Endothelial cell of umbilical vein (primary cell): ENCODE results near the gene IGF2BP2. TPM values are rescaled to one million over a fixed set of nuclear protein-coding genes. Genes with fewer than 3 reads are reported as not detected.

Source experiments
- BruUV-seq: library from RNA; stranded (reverse); fragments of 400-500 nt; replicated peaks from 2 replicates; lab custom pipeline; 2021; lab: Mats Ljungman, UMichigan
- CTCF ChIA-PET: fragments of 300-600, 350-600 bp; sonication (Branson Sonifier 250); formaldehyde crosslinking; loops from one replicate; lab custom pipeline; 2021; ENCODE audit warnings: antibody characterized with exemption, inconsistent platforms; lab: Charles Lee
- POLR2A ChIA-PET: fragments of 300-600, 350-600 bp; sonication (Branson Sonifier 250); formaldehyde crosslinking; loops from one replicate; lab custom pipeline; 2021; ENCODE audit warnings: antibody characterized with exemption, inconsistent platforms; lab: Charles Lee
- DNase-seq: peaks from one replicate; pipeline ENCODE4 v3.0.0-alpha.2; 2011; ENCODE audit warnings: low read depth, low spot score
- FAIRE-seq: peaks from 2 replicates; lab custom pipeline; 2011; peaks lifted over from hg19 to GRCh38; lab: Jason Lieb, UNC
- H2AFZ ChIP-seq: 2 replicates; pipeline ENCODE4 v1.6.0; 2012; ENCODE audit warnings: low read depth, low read length, control low read depth, inconsistent platforms
- H3K27ac ChIP-seq: 2 replicates; pipeline ENCODE4 v1.5.1; 2011; ENCODE audit warnings: low read depth, mild to moderate bottlenecking, control low read depth, low read length, moderate library complexity; ENCODE audit not compliant: insufficient read depth
- H3K27me3 ChIP-seq, 2 experiments: 2 replicates each; pipeline versions ENCODE4 v1.6.0 to v1.6.1; 2011; ENCODE audit warnings: low read length in 2 of 2, mixed read lengths in 1 of 2; ENCODE audit not compliant: control insufficient read depth in 2 of 2, insufficient read depth in 2 of 2
- H3K36me3 ChIP-seq, 2 experiments: 2 replicates in 1 of 2; 3 replicates in 1 of 2; pipeline ENCODE4 v1.5.1; 2011; ENCODE audit warnings: low read length in 2 of 2, mild to moderate bottlenecking in 1 of 2, moderate library complexity in 1 of 2; ENCODE audit not compliant: control insufficient read depth in 2 of 2, insufficient read depth in 2 of 2; ENCODE audit errors: extremely low read depth in 1 of 2
- H3K4me1 ChIP-seq: 3 replicates; pipeline ENCODE4 v1.5.1; 2011; ENCODE audit warnings: mild to moderate bottlenecking, low read length; ENCODE audit not compliant: control insufficient read depth, insufficient read depth; ENCODE audit errors: extremely low read depth
- H3K4me2 ChIP-seq: 2 replicates; pipeline ENCODE4 v1.6.1; 2011; ENCODE audit warnings: low read length, control low read depth, mixed read lengths; ENCODE audit not compliant: insufficient read depth
- H3K4me3 ChIP-seq, 3 experiments: fragments of 200-600 bp in 1 of 3; sonication (generic), shearing (Covaris generic) in 1 of 3; replicated peaks in 1 of 3; 2 replicates each; pipeline ENCODE4 v1.5.1; 2011 to 2016; ENCODE audit warnings: control low read depth in 3 of 3, low read length in 3 of 3, mild to moderate bottlenecking in 2 of 3, inconsistent platforms in 1 of 3, low read depth in 1 of 3, moderate library complexity in 1 of 3; ENCODE audit not compliant: insufficient read depth in 1 of 3
- H3K79me2 ChIP-seq: 2 replicates; pipeline ENCODE4 v1.6.0; 2012; ENCODE audit warnings: low read length, inconsistent platforms; ENCODE audit not compliant: control insufficient read depth, insufficient read depth
- H3K9ac ChIP-seq: replicated peaks from 2 replicates; pipeline ENCODE3; 2011; ENCODE audit warnings: low read length, control low read depth; ENCODE audit not compliant: insufficient read depth; ENCODE audit errors: extremely low read depth
- H3K9me1 ChIP-seq: replicated peaks from 3 replicates; pipeline ENCODE4 v1.6.0; 2011; ENCODE audit warnings: mild to moderate bottlenecking, low read length; ENCODE audit not compliant: control insufficient read depth, insufficient read depth; ENCODE audit errors: extremely low read depth
- H3K9me3 ChIP-seq: replicated peaks from 2 replicates; pipeline ENCODE4 v1.5.1; 2012; ENCODE audit warnings: low read length, inconsistent platforms; ENCODE audit not compliant: control insufficient read depth, insufficient read depth
- H4K20me1 ChIP-seq: replicated peaks from 2 replicates; pipeline ENCODE3; 2011; ENCODE audit warnings: mild to moderate bottlenecking, low read length; ENCODE audit not compliant: control insufficient read depth, insufficient read depth; ENCODE audit errors: extremely low read depth
- EZH2 ChIP-seq: IDR thresholded peaks from 2 replicates; pipeline ENCODE4 v1.6.1; 2012; ENCODE audit warnings: borderline replicate concordance, low read depth, mild to moderate bottlenecking, moderate library complexity, low read length, inconsistent platforms; ENCODE audit not compliant: severe bottlenecking
- FOS ChIP-seq: IDR thresholded peaks from 2 replicates; pipeline ENCODE4 v1.6.1; 2011; ENCODE audit warnings: mild to moderate bottlenecking, low read length, moderate library complexity, borderline replicate concordance; ENCODE audit not compliant: insufficient read depth
- GATA2 ChIP-seq: IDR thresholded peaks from 2 replicates; pipeline ENCODE4 v1.7.0; 2011; ENCODE audit warnings: low read depth, mild to moderate bottlenecking, moderate library complexity, mixed read lengths, low read length; ENCODE audit not compliant: insufficient read length, insufficient read depth
- JUN ChIP-seq: IDR thresholded peaks from 2 replicates; pipeline ENCODE4 v1.6.1; 2011; ENCODE audit warnings: borderline replicate concordance, low read depth; ENCODE audit not compliant: insufficient read length, insufficient read depth
- MYC ChIP-seq: IDR thresholded peaks from one replicate; pipeline ENCODE4 v1.6.1; 2011; ENCODE audit warnings: mild to moderate bottlenecking, low read depth, low read length
- POLR2A ChIP-seq: IDR thresholded peaks from 2 replicates; pipeline ENCODE4 v1.6.1; 2012; ENCODE audit warnings: low read depth, mild to moderate bottlenecking, control low read depth, low read length
- POLR2AphosphoS5 ChIP-seq: IDR thresholded peaks from 2 replicates; pipeline ENCODE4 v1.6.1; 2012; ENCODE audit warnings: low read depth, mild to moderate bottlenecking, control low read depth, low read length, moderate library complexity; ENCODE audit not compliant: insufficient read depth
- dilution Hi-C: fragments of 300-500 bp; cut with MboI; formaldehyde crosslinking; loops from one replicate; pipeline ENCODE4 v1.15.0; 2019; ENCODE audit warnings: low sequenced_read_pairs; ENCODE audit not compliant: extremely low pct_ligation_motif_present
- intact Hi-C: fragments of 100-400 bp; cut with micrococcal nuclease; formaldehyde crosslinking; loops from one replicate; pipeline ENCODE4 v1.10.0; 2022
- polyA plus RNA-seq, 4 experiments: library from polyadenylated mRNA; depleted of rRNA in 3 of 4; stranded (reverse) in 3 of 4; unstranded in 1 of 4; fragments of >200 nt; gene quantifications; 2 replicates each; pipeline versions ENCODE4 v1.2.1 to v1.2.3, GENCODE V29; 2011 to 2012; ENCODE audit warnings: missing spikeins in 1 of 4
- total RNA-seq: library from RNA; stranded (reverse); gene quantifications from 2 replicates; pipeline ENCODE4 v1.2.3, GENCODE V29; 2021
- TF ChIP-seq, protein P1 (sequence below), 2 donors: IDR thresholded peaks; 1 replicate in 1 of 2; 2 replicates in 1 of 2; pipeline ENCODE4 v1.5.1; 2011; ENCODE audit warnings: low read length in 2 of 2, mild to moderate bottlenecking in 2 of 2, moderate library complexity in 2 of 2, control low read depth in 1 of 2, inconsistent platforms in 1 of 2, low read depth in 1 of 2; ENCODE audit not compliant: insufficient read depth in 1 of 2; ENCODE audit errors: extremely low read depth in 1 of 2
- TF ChIP-seq, protein P2 (sequence below): IDR thresholded peaks from 2 replicates; pipeline ENCODE4 v1.6.1; 2011; ENCODE audit not compliant: insufficient read depth, insufficient read length

Gene IGF2BP2
- total and polyA plus RNA-seq, 2 donors (not counting 3 experiments of a cell fraction or from before 2014, with no cell fraction given) = 10.7 to 130 TPM

DNA sequence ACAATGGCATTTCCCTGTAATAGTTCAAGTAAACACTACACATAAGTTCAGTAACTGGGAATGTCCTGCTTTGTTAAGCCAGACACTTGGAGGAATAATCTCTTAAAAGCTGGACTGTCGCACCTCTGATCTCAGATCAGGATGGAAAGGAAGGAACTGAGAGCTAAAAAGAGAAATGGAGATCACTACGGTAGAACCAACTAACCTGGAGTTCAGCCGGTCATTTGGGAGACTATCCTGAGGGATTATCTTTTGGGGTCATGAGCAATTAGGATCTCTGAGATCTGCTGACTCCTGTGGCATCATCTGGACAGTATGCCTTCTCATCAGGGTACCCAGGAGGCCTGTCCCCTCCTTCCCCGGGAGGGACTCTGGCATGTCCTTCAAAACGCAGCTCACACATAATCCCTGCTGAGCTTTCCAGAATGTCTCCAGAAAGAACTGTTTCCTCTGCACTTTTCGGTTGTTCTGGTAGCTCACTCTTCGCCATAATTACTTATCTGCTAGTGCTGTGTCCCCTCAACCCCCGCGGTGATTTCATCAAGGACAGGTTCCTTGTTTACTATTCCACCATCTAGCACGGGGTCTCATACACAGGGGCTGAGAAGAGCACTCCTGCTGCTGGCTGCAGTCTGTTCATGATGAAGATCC, 123.1 kb downstream of the IGF2BP2 start:
- intact Hi-C loops = loop anchor here (1.0 kb wide), 1 partner anchor 31 kb away; no protein-coding TSS in a partner anchor
- Histone ChIP-seq H3K79me2 (peaks cover 85% of the 10 kb centered on the region), H3K9ac (no peak overlapping the region), H3K9me3 (no peaks in the 10 kb centered on the region), H4K20me1 (no peaks in the 10 kb centered on the region), H3K27ac (peak overlapping the region; percentile 49), H3K36me3 (no peaks in the 10 kb centered on the region), H3K9me1 (no peaks in the 10 kb centered on the region), H3K27me3 (no peaks in the 10 kb centered on the region), H2AFZ (peak overlapping the region; percentile 9), H3K4me2 (peak overlapping the region; percentile 76), H3K4me1 (peaks cover 41% of the 10 kb centered on the region), H3K4me3 (no peak overlapping the region)
- dilution Hi-C loops = no loop called here
- DNase-seq (no peak), FAIRE-seq (no peak)
- ChIA-PET POLR2A (no interaction called here), CTCF (interaction anchor here (0.6 to 2.9 kb wide), 10 partner anchors 8 to 119 kb away, joined by 3 to 11 read pairs (median 4); no protein-coding TSS in a partner anchor)
- no peak for TF ChIP-seq POLR2AphosphoS5
- TF ChIP-seq GATA2 = no peak
- TF ChIP-seq MYC = no peak
- TF ChIP-seq JUN = no peak
- TF ChIP-seq, protein P1, sequence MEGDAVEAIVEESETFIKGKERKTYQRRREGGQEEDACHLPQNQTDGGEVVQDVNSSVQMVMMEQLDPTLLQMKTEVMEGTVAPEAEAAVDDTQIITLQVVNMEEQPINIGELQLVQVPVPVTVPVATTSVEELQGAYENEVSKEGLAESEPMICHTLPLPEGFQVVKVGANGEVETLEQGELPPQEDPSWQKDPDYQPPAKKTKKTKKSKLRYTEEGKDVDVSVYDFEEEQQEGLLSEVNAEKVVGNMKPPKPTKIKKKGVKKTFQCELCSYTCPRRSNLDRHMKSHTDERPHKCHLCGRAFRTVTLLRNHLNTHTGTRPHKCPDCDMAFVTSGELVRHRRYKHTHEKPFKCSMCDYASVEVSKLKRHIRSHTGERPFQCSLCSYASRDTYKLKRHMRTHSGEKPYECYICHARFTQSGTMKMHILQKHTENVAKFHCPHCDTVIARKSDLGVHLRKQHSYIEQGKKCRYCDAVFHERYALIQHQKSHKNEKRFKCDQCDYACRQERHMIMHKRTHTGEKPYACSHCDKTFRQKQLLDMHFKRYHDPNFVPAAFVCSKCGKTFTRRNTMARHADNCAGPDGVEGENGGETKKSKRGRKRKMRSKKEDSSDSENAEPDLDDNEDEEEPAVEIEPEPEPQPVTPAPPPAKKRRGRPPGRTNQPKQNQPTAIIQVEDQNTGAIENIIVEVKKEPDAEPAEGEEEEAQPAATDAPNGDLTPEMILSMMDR (IDR thresholded peaks at IDR 0.05; ENCODE audit: extremely low read depth in 1 of 2, insufficient read depth in 1 of 2, low read depth in 1 of 2, low read length in 2 of 2) = no peak
- TF ChIP-seq, protein P2, sequence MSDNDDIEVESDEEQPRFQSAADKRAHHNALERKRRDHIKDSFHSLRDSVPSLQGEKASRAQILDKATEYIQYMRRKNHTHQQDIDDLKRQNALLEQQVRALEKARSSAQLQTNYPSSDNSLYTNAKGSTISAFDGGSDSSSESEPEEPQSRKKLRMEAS = no peak
- no peak for TF ChIP-seq EZH2
- TF ChIP-seq POLR2A = no peak
- TF ChIP-seq FOS = no peak
- BruUV-seq = no TSS peak
